K562 (cell line): ENCODE results near the gene MVB12B.

Experiments
- BHLHE40 ChIP-seq: IDR thresholded peaks from 2 replicates; pipeline ENCODE4 v1.6.1; 2011; ENCODE audit warnings: low read length, improper control_type of control experiment
- CTCF ChIP-seq, 3 experiments: IDR thresholded peaks in 2 of 3; conservative IDR thresholded peaks in 1 of 3; 2 replicates each; pipeline ENCODE4 v1.5.1; 2011 to 2012; ENCODE audit warnings: low read length in 3 of 3, mild to moderate bottlenecking in 3 of 3, control low read depth in 2 of 3, improper control_type of control experiment in 1 of 3, inconsistent platforms in 1 of 3, low read depth in 1 of 3, mixed read lengths in 1 of 3, moderate library complexity in 1 of 3; ENCODE audit not compliant: insufficient read depth in 2 of 3
- FOXK2 ChIP-seq, 2 experiments: fragments of 450-650 bp; IDR thresholded peaks in 1 of 2; conservative IDR thresholded peaks in 1 of 2; 2 replicates each; pipeline ENCODE4 v1.6.1; 2016; ENCODE audit warnings: low read depth in 2 of 2, mild to moderate bottlenecking in 1 of 2
- HSF4 ChIP-seq: fragments of 250-450 bp; sonication (Bioruptor Pico); IDR thresholded peaks from 2 replicates; pipeline ENCODE4 v2.1.2; 2022; ENCODE audit warnings: mild to moderate bottlenecking, moderate library complexity, borderline replicate concordance
- SP2 ChIP-seq: IDR thresholded peaks from 2 replicates; pipeline ENCODE4 v1.6.1; 2011; ENCODE audit warnings: mild to moderate bottlenecking, low read depth, low read length, moderate library complexity; ENCODE audit not compliant: poor library complexity, severe bottlenecking; ENCODE audit errors: extremely low read depth
- SREBF2 ChIP-seq: sonication (generic); formaldehyde crosslinking; IDR thresholded peaks from 2 replicates; pipeline ENCODE4 v1.4.0; 2020; ENCODE audit warnings: mild to moderate bottlenecking, missing genetic modification reagents
- TF ChIP-seq, protein P1 (sequence below), 3 experiments: fragments of 200-800 bp in 1 of 3; sonication (Bioruptor generic) in 1 of 3; sonication (generic) in 1 of 3; formaldehyde crosslinking in 1 of 3; IDR thresholded peaks; 2 replicates each; pipeline versions ENCODE4 v1.6.1 to v1.8.0; 2016 to 2022; ENCODE audit warnings: mild to moderate bottlenecking in 2 of 3, missing compliant biosample characterization in 2 of 3, missing genetic modification characterization in 2 of 3, missing genetic modification reagents in 1 of 3

GRCh38 chr9:126448136-126448535 lies 121.5 kb downstream of the MVB12B start:
- TF ChIP-seq FOXK2 (conservative IDR thresholded peaks at IDR 0.05 in 1 of 2, IDR thresholded peaks at IDR 0.05 in 1 of 2; ENCODE audit: low read depth in 2 of 2) (no peak), SP2 (no peak), CTCF (IDR thresholded peaks at IDR 0.05 in 2 of 3, conservative IDR thresholded peaks at IDR 0.05 in 1 of 3; ENCODE audit: insufficient read depth in 2 of 3, low read depth in 1 of 3, low read length in 3 of 3) (no peak), HSF4 (no peak), BHLHE40 (no peak), SREBF2 (CRISPR knock-in tag) (no peak)
- TF ChIP-seq, protein P1, sequence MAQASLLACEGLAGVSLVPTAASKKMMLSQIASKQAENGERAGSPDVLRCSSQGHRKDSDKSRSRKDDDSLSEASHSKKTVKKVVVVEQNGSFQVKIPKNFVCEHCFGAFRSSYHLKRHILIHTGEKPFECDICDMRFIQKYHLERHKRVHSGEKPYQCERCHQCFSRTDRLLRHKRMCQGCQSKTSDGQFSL (CRISPR knock-in tag; IDR thresholded peaks at IDR 0.05) = no peak
- TF ChIP-seq, protein P1 (tag; IDR thresholded peaks at IDR 0.05) = no peak
